ENCODE data around the gene RHOBTB3. TPM values are rescaled to one million over a fixed set of nuclear protein-coding genes. Genes with fewer than 3 reads are reported as not detected.
A peak's percentile ranks its signal among the peaks of the same experiment; 100 is the strongest.
"Not testable (repeated sequence)": the region's sequence is repeated elsewhere in the genome, so short reads cannot be mapped to it uniquely, and the experiment has no call there.

The RHOBTB3 gene
- total RNA-seq, 1 donor from 2014 or later = 55.9 TPM

- peaks cover 8% of the 10 kb centered on the region for H3K27me3 Mint-ChIP-seq
- peaks cover 4% of the 10 kb centered on the region for H3K9me3 Mint-ChIP-seq (ENCODE audit: low read depth)
- peak overlapping the region; percentile 37 for H3K4me3 Mint-ChIP-seq (ENCODE audit: low read depth)
- no peak for TF ChIP-seq CTCF (IDR thresholded peaks at IDR 0.05; ENCODE audit: unreplicated experiment)
- no peak for DNase-seq (ENCODE audit: low spot score, unreplicated experiment)
- H3K4me1 Mint-ChIP-seq (ENCODE audit: low read depth) = peaks cover 17% of the 10 kb centered on the region
- no peaks in the 10 kb centered on the region for H3K36me3 Mint-ChIP-seq (ENCODE audit: insufficient read depth)
- H3K27ac Mint-ChIP-seq = peak overlapping the region; percentile 49
Observed at GRCh38 chr5:95707055-95707454, 24.1 kb upstream of the RHOBTB3 start.

- H3K36me3 Mint-ChIP-seq (ENCODE audit: insufficient read depth); DNase-seq (ENCODE audit: low spot score, unreplicated experiment); H3K27ac Mint-ChIP-seq; H3K9me3 Mint-ChIP-seq (ENCODE audit: low read depth): not testable (repeated sequence)
- H3K27me3 Mint-ChIP-seq = peaks cover 10% of the 10 kb centered on the region
- H3K4me3 Mint-ChIP-seq (ENCODE audit: low read depth) = peak overlapping the region; percentile 37
- H3K4me1 Mint-ChIP-seq (ENCODE audit: low read depth) = peaks cover 19% of the 10 kb centered on the region
Observed at GRCh38 chr5:95707534-95708188, 23.5 kb upstream of the RHOBTB3 start.

GRCh38 chr5:95708876-95709275 lies 22.3 kb upstream of the RHOBTB3 start:
- Mint-ChIP-seq H3K27ac (no peak overlapping the region), H3K36me3 (ENCODE audit: insufficient read depth) (no peaks in the 10 kb centered on the region), H3K9me3 (ENCODE audit: low read depth) (peaks cover 4% of the 10 kb centered on the region), H3K4me1 (ENCODE audit: low read depth) (peaks cover 19% of the 10 kb centered on the region), H3K27me3 (peaks cover 10% of the 10 kb centered on the region), H3K4me3 (ENCODE audit: low read depth) (no peak overlapping the region)
- TF ChIP-seq CTCF (IDR thresholded peaks at IDR 0.05; ENCODE audit: unreplicated experiment) = no peak
- no peak for DNase-seq (ENCODE audit: low spot score, unreplicated experiment)

- Mint-ChIP-seq H3K36me3 (ENCODE audit: insufficient read depth) (no peaks in the 10 kb centered on the region), H3K27ac (no peak overlapping the region), H3K9me3 (ENCODE audit: low read depth) (peaks cover 8% of the 10 kb centered on the region), H3K4me1 (ENCODE audit: low read depth) (peaks cover 19% of the 10 kb centered on the region), H3K4me3 (ENCODE audit: low read depth) (no peak overlapping the region), H3K27me3 (peaks cover 10% of the 10 kb centered on the region)
- no peak for TF ChIP-seq CTCF (IDR thresholded peaks at IDR 0.05; ENCODE audit: unreplicated experiment)
- DNase-seq (ENCODE audit: low spot score, unreplicated experiment) = no peak
Observed at GRCh38 chr5:95709967-95710650, 21.0 kb upstream of the RHOBTB3 start.

- H3K4me1 Mint-ChIP-seq (ENCODE audit: low read depth) = peaks cover 19% of the 10 kb centered on the region
- not testable (repeated sequence) for H3K4me3 Mint-ChIP-seq (ENCODE audit: low read depth); H3K9me3 Mint-ChIP-seq (ENCODE audit: low read depth); H3K36me3 Mint-ChIP-seq (ENCODE audit: insufficient read depth); H3K27ac Mint-ChIP-seq; DNase-seq (ENCODE audit: low spot score, unreplicated experiment)
- peaks cover 10% of the 10 kb centered on the region for H3K27me3 Mint-ChIP-seq
Observed at GRCh38 chr5:95710651-95711500, 20.3 kb upstream of the RHOBTB3 start.
